Activated CD4-positive, alpha-beta T cell treated with anti-CD3 and anti-CD28 coated beads, Interleukin-2, amount 50 U/mL, for 24 hours (primary cell): ENCODE measurements around the gene NEMF.
"Not testable (repeated sequence)": the region's sequence is repeated elsewhere in the genome, so short reads cannot be mapped to it uniquely, and the experiment has no call there.

Experiments used
- DNase-seq, 2 donors: peaks; one replicate each; pipeline ENCODE4 v3.0.0-alpha.2; 2020; ENCODE audit warnings: low read depth in 1 of 2, low spot score in 1 of 2

The NEMF gene

DNA sequence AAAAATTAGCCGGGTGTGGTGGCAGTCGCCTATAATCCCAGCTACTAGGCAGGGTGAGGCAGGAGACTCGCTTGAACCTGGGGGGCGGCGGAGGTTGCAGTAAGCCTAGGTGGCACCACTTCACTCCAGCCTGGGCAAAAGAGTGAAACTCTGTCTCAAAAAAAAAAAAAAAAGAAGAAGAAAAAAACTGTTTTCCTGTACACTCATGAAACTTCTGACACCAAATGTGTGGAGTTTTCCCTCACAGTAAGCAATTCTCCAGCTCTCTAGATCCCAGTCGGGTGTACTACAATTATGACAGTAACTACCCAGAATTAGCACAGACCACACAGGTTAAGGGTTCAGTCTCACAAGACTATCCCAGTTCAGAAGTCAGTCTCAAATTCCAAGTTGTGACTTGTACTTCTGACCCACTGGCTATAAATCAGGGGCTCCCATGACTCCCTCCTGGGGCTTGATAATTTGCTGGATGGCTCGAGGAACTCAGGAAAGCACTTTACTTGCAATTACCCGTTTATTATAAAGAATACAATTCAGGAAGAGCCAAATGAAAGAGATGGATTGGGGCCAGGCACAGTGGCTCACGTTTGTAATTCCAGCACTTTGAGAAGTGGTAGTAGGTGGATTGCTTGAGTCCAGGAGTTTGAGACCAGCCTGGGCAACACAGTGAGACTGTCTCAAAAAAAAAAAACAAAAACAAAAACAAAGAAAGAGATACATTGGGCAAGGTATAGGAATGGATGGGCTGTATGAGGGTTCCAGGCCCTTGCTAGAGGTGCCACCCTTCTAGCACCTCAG, 27.9 kb upstream of the NEMF start:
- no peak for DNase-seq

DNA sequence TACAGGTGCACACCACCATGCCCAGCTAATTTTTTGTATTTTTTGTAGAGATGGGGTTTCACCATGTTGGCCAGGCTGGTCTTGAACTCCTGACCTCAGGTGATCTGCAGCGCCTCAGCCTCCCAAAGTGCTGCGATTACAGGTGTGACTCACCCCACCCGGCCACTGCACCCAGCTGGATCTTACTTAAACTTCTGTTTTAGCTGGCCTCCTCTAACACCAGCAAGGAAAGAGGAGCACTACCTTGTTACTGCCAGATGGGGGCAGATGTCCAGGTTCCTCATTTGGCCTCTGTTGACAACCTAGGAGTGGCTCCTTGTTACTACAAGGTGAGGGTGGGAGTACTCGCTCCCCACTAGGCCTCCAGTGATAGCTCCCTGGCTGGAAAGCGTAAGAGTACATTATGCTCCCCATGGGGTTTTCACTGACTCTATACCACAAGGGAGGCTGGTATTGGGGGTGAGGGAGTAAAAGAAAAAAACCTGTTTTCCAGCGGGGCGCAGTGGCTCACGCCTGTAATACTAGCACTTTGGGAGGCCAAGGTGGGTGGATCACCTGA, 27.1 kb upstream of the NEMF start:
- DNase-seq, result peak in 1 of 2 donors; percentile 49

DNA sequence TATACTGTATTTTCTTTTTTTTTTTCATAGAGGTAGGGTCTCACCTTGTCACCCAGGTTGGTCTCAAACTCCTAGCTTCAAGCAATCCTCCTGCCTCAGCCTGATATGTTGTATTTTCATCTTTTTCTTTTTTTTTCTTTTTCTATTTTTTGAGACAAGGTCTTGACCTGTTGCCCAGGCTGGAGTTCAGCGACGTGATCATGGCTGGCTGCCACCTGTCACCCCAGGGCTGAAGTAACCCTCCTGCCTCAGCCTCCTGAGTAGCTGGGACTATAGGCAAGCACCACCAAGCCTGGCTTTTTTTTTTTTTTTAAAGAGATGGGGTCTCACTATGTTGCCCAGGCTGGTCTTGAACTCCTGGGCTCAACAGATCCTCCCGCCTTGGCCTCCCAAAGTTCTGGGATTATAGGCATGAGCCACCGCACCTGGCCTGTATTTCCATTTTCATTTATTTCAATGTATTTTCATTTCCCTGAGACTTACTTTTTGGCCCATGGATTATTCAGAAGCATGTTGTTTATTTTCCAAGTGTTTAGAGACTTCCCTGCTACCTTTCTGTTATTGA, 24.1 kb upstream of the NEMF start:
- no peak for DNase-seq

DNA sequence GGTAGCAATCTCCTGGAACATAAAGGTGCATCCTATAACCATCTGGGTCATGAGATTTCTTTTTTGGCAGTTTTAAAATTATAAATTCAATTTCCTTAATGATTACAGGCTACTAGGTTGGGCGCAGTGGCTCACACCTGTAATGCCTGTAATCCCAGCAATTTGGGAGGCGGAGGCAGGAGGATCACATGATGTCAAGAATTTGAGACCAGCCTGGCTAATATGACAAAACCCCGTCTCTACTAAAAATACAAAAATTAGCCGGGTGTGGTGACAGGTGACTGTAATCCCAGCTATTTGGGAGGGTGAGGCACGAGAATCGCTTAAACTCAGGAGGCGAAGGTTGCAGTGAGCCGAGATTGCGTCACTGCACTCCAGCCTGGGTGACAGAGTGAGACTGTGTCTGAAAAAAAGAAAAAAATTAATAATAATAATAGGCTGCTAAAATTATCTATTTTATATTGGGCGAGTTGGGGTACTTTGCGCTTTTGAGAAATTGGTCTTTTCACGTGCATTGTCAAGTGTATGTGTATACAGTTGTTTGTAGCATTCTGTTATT, 23.1 kb upstream of the NEMF start:
- DNase-seq, result no peak

DNA sequence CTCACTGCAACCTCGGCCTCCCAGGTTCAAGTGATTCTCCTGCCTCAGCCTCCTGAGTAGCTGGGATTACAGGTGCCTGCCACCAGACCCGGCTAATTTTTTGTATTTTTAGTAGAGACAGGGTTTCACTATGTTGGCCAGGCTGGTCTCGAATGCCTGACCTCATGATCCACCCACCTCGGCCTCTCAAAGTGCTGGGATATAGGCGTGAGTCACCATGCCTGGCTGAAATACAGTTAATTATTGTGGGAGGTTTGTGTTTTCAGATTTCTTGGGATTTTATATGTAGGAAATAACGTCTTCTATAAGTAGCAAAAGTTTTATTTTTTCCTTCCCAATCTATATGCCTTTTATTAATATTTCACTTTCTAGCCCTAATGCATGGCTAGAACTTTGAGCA, 21.0 kb upstream of the NEMF start:
- DNase-seq, result not testable (repeated sequence)

DNA sequence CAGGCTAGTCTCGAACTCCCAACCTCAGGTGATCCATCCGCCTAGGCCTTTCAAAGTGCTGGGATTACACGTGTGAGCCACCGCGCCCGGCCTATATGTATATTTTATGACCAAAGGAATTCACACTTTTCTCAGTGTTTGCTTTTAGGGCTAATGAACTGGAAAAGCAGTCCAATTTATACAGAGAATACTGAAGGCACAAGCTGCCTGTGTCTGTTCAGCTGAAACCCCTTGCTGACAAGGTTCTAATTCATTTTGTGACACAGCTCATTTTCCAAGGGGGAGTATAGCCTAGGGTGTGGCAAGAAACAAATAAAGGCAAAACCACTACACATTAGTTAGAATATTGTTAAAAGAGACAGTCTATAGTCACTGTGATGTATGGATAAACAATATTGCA, 18.3 kb upstream of the NEMF start:
- DNase-seq, result no peak

DNA sequence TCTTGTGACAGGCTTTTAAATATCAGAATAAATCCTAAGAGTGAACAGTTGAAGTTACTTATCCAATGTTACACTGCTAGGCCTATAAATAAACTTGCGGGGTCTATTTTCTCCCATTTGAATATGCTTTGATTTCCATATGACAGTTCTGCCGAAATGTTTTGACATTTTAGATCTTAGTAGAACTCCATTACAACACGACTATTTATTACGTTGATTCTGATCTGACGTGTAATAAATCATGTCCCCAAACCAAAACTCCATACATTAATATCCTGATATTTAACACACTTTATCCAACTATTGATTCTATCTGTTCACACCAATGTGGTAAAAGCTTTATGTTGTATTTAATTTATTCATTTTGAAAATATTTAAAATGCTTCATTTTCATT, 16.1 kb upstream of the NEMF start:
- DNase-seq, result no peak

DNA sequence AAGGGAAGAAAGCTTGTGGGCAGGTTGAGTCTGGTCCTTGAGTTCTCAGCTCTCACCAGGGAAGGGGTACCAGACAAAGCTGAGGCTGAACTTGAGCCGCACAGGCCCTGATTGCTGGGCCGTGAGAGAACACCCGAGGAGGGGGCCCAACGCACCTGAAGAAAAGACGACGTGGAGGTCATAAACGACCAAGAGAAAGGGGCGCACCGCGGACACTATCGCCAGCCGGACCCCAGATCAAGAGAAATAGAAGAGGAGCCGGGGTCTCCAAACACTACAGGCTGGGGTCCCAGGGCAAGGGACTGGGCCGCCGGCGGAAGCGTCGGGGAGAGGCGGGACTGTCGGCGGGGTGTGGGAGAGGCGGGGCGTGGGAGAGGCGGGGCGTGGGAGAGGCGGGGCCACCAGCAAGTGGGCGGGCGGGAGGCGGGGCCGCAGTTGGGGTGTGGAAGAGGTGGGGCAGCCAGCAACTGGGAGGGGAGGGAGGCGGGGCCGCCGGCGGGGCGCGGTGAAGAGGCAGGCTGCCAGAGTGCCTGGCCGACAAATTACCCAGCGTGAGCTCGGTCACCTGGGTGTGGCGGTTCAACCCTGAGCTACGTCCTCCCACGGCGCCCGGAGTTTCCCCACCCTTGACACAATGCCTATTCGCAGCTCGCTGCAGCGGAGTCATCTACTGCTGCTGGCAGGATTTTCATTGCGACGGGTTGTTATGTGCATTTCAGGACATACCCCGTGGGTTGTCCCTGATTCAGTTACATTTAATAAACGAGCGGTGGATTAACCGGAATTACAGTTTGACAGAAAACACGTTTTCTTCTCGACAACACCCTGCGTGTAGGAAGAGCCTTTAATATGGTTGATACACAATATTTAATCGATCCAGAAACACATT, 15.5 kb upstream of the NEMF start:
- DNase-seq, result peak; percentile 94 to 96

DNA sequence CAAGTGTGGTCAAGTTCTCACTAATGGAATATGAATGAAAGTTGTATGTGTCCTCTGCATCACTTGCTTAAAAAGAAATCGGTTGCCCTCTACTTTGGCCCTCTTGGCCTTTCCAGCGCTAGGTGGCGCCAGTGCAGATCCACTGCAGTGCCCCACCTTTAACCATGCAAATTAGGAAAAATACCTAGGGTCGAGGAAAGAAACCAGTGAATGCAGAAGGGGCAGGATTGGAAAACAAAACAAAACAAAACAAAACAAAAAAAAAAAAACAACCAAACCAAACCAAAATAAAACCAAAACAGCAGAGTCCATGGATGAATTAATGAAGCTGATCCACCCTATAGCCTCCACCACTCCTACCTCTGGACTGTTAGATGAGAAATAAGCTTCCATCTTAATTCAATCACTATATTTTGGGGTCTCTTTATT, 12.9 kb upstream of the NEMF start:
- DNase-seq, result peak; percentile 55 to 71

DNA sequence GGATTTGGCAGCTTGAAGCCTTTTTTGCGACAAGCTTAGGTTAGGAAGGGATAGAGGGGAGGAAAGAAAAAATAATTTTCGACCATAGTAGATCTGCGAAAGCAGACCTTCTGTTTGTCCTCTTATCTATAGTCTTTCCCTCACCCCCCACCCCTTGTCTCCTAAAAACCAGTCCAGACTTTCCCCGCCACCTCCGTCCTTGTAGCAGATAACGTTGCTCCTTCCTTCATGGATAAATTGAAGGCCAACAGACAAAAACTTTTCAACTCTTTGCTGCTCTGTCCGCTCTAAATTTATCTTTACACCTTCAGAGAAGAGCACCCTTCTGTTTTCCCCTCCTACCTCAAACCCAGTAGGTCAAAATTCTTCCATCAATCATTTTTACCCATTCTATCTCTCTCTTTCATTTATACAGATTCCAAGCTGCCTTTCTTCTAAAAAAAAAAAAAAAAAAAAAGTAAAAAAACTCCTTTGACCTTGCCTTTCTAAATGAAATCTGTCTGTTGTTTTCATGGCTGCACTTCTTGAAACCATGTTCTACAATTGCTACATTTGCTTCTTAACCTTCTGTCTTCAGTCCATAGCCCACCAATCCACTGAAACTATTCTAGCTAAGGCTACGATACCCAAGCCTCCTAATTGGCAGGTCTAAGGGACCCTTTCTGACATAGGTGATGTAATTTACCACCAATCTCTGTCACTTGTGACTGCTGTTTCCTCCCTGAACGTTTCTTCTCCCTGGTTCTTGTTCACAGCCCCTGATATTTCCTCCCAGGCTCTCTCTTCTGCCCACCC, 11.1 kb upstream of the NEMF start:
- DNase-seq, result no peak

DNA sequence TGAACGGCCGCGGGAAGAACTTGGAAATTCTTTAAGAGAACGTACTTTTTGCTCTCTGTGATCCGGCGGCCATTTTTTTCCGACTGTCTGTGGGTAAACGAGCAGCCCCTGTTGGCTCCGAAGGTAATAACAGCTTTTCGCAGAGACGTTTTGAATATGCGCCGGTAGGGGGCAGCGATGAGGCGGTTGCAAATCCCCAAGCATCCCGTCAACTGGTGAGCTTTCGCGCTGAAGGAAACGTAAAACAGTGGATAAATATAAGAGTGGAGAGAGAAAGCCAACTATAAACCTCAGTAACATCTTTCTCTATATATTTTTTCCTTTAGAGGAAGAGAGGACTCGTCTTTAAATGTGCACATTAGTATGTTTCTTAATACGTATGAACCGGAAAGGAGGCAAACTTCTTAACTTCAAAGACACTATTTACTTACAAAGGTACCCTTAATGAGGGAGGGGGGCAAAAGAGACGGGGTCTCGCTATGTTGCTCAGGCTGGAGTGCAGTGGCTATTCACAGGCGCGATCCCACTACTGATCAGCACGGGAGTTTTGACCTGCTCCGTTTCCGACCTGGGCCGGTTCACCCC, 9.6 kb upstream of the NEMF start:
- peak; percentile 84 to 89 for DNase-seq

DNA sequence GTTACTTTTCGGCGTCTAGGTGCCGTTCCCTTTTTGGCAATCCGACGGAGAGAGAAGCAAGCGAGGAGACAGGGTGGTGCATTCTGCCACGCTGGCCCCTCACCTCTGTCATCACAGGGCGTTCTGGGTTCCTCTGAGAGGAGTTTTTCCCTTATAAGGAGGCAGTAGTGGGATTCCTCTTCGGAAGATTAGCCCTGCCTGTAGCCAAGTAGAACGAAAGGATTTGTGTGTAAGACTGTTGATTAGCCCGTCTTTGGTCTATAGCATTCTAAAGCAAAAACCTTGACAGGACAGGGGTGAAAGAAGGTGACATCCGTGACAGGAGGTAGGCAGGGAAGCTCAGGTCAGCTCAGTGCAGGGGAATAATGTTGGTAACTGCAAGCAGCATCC, 9.1 kb upstream of the NEMF start:
- DNase-seq, result peak in 1 of 2 donors; percentile 64

DNA sequence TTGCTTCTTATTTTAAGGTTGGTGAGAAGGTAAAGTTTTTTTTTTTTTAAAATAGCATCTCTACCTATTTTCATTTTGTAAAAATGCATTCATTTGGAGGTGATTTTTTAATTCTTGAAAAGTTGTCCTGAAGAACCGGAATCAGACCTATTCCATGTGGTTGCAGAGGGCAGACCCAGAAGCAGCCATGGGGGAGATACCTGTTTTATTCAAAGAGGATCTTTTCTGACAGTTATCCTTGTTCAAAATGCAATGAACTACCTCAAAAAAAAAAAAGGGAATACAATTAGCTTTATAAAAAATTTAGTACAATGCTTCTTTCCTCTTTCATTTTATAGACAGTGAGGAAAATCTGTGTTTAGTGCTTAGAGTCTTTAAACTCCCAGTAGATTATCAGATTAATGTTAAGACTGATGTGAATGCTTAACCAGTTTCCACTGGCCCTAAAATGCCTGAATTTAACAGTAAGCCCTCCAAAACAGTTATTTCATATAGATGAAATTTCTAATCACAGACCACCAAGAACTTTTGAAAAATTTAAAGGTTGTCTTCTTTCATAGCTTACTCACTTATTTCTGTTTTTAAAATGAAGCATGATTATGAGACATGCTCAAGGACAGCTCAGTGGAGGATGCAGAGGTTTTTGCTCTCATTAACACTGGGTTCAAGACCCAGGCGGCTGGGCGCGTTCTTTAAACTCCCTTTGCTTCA, 8.6 kb upstream of the NEMF start:
- no peak for DNase-seq

DNA sequence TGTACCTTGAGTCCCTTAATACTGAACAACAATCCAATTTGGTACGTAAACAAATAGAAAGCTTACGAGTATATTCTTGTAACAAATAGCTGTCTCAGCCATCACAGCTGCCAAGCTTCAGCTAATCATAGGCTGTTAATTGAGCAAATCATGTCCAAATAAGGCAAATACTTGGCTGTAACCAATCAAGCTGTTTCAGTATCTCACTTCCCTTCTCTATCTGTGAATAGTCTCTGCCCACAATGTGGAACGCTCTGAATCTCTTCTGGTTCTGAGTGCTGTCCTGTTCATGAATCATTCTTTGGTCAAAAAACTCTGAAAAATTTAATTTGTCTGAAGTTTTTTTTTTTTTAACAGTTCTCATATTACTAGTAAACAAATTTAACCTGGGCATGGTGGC, 5.8 kb upstream of the NEMF start:
- DNase-seq, result no peak

DNA sequence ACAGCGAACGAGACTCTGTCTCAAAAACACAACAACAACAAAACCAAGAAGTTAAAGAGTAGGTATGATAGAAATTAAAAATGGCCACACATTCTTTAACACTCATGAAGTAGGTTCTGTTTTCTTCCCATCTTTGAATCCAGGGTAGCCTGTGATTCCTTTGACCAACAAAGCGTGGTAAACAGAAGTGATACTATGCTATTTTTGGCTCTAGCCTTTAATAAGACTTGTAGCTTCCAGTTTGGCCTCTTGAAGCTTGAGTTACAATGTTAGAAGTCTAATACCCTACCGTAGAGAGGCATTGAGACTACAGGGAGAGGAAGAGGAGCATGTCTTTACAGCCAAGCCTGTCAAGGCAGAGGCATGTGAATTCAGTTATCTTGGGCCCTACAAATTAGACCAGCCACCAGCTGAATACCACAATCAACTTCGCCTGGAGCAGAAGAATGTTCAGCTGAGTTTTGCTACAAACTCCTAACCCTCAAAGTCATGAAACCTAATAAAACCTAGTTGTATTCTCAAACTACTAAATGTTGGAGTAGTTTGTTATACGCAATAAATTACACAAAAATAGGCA, 4.9 kb upstream of the NEMF start:
- DNase-seq, result no peak

DNA sequence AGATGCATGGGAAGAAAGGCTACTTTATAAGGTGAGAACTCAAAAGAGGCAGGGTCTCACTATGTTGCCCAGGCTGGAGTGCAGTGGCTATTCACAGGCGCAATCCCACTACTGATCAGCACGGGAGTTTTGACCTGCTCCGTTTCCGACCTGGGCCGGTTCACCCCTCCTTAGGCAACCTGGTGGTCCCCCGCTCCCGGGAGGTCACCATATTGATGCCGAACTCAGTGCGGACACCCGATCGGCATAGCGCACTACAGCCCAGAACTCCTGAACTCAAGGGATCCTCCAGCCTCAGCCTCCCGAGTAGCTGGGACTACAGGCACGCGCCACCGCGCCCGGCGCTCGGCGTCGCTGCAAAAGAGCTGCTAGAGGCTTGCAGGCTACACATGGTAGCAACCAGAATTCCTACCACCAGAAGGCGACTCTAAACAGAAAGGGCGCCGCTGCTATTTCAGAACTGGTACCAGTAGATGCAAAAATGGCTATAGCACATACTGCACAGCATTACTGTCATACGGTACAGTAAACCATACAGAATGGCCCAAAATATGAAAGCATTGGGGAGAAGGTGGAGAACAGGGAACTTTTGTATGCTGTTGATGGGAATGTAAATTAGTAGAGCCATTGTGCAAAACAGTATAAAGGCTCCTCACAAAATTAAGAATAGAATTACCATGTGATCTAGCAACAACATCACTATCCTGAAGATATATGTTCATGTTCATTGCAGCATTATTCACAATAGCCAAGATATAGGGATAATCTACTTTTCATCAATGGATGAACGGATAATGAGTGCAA, 1.2 kb upstream of the NEMF start:
- peak; percentile 35 to 59 for DNase-seq

DNA sequence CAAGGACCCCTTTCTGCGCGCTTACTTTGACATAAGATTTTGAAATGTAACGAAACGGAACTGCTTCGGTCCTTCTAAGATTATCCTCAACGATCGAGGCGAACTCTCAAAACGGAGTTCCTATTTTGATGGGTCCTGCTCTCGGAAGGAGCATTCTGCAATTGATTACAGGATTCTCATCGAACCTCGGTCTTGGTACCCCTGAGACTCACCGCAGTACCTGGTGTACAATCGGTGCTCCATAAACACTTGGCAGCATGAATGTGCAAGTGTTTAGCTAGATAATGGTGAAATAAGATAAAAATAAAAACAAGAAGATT, 530 bp upstream of the NEMF start:
- DNase-seq, result no peak

DNA sequence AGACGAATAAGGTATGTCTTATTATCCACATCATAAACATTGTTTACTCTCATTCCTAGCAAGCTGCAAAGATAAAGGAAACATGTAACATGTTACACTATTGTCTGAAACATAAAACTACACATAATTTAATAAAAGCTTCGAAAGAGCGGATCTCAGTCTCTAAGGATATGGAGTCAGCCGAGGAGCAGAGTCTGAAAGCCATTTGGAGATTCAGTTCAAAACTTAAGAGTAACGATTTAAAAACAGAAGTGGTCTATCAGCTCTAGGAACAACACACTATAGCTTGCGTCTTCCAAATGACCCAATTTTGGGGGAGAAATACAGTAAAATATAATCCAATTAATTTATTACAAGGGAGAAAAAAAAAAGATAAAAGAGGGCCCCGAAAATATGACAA, 775 bp downstream of the NEMF start:
- DNase-seq, result no peak
